HEK293 (cell line): Measurements from ENCODE around the gene ATP6V1D.

Experiments
- CTCF ChIA-PET: fragments of 350-600 bp; formaldehyde crosslinking; extraction: SDS; loops from one replicate; lab custom pipeline; 2021; ENCODE audit warnings: antibody characterized with exemption; lab: Yijun Ruan, JAX
- POLR2A ChIA-PET: fragments of 300-600 bp; formaldehyde crosslinking; extraction: SDS; loops from one replicate; lab custom pipeline; 2020; ENCODE audit warnings: antibody characterized with exemption, inconsistent platforms; lab: Yijun Ruan, JAX
- H3K27ac ChIP-seq: fragments of 200-500 bp; sonication (Bioruptor generic); 2 replicates; pipeline ENCODE4 v1.5.1; 2014; ENCODE audit warnings: low read depth, low read length, control low read depth, inconsistent platforms; ENCODE audit errors: extremely low read depth
- H3K36me3 ChIP-seq, 2 experiments: fragments of 200-500 bp in 1 of 2; sonication (Bioruptor generic) in 1 of 2; 1 replicate in 1 of 2; 2 replicates in 1 of 2; pipeline ENCODE4 v1.5.1; 2014 to 2017; ENCODE audit warnings: inconsistent platforms in 2 of 2, low read length in 2 of 2; ENCODE audit not compliant: control insufficient read depth in 2 of 2, insufficient read depth in 1 of 2
- H3K4me1 ChIP-seq: fragments of 200-500 bp; sonication (Bioruptor generic); 2 replicates; pipeline ENCODE4 v1.5.1; 2014; ENCODE audit warnings: mild to moderate bottlenecking, low read length, inconsistent platforms; ENCODE audit not compliant: control insufficient read depth, insufficient read depth
- H3K4me3 ChIP-seq: 2 replicates; pipeline ENCODE4 v1.5.1; 2011; ENCODE audit warnings: low read depth, mild to moderate bottlenecking, control low read depth, low read length, moderate library complexity
- H3K9me3 ChIP-seq: fragments of 200-500 bp; sonication (Bioruptor generic); 2 replicates; pipeline ENCODE4 v1.5.1; 2014; ENCODE audit warnings: low read depth, low read length, inconsistent platforms; ENCODE audit not compliant: control insufficient read depth, insufficient read depth
- CTCF ChIP-seq: fragments of 450-650 bp; formaldehyde crosslinking; IDR thresholded peaks from 2 replicates; pipeline ENCODE4 v1.5.1; 2016; ENCODE audit warnings: missing biosample characterization, missing genetic modification characterization
- FEZF1 ChIP-seq: fragments of 450-650 bp; formaldehyde crosslinking; IDR thresholded peaks from 2 replicates; pipeline ENCODE4 v1.5.1; 2016; ENCODE audit warnings: missing biosample characterization, missing genetic modification characterization
- KLF16 ChIP-seq: fragments of 450-650 bp; formaldehyde crosslinking; IDR thresholded peaks from 2 replicates; pipeline ENCODE4 v1.5.1; 2017; ENCODE audit warnings: missing biosample characterization, missing genetic modification characterization
- PBX3 ChIP-seq: sonication (generic); formaldehyde crosslinking; IDR thresholded peaks from 2 replicates; pipeline ENCODE4 v1.8.1; 2022; ENCODE audit warnings: mild to moderate bottlenecking, moderate library complexity, missing genetic modification reagents
- REST ChIP-seq: fragments of 450-650 bp; formaldehyde crosslinking; IDR thresholded peaks from 2 replicates; pipeline ENCODE4 v1.5.1; 2016; ENCODE audit warnings: missing biosample characterization, missing genetic modification characterization
- SCRT2 ChIP-seq: fragments of 450-650 bp; formaldehyde crosslinking; IDR thresholded peaks from 2 replicates; pipeline ENCODE4 v1.5.1; 2016; ENCODE audit warnings: missing biosample characterization, missing genetic modification characterization
- SETDB1 ChIP-seq: IDR thresholded peaks from one replicate; pipeline ENCODE4 v1.6.1; 2017; ENCODE audit warnings: mild to moderate bottlenecking, low read length, moderate library complexity, mixed read lengths; ENCODE audit not compliant: insufficient read length
- ZBTB1 ChIP-seq: fragments of 450-650 bp; formaldehyde crosslinking; IDR thresholded peaks from 2 replicates; pipeline ENCODE4 v1.5.1; 2016; ENCODE audit warnings: missing biosample characterization, missing genetic modification characterization
- ZBTB17 ChIP-seq: fragments of 450-650 bp; formaldehyde crosslinking; IDR thresholded peaks from 2 replicates; pipeline ENCODE4 v1.5.1; 2016; ENCODE audit warnings: missing biosample characterization, missing genetic modification characterization
- ZFP41 ChIP-seq: fragments of 450-650 bp; formaldehyde crosslinking; IDR thresholded peaks from 2 replicates; pipeline ENCODE4 v1.5.1; 2016; ENCODE audit warnings: missing biosample characterization, missing genetic modification characterization, borderline replicate concordance
- ZNF112 ChIP-seq: fragments of 450-650 bp; formaldehyde crosslinking; IDR thresholded peaks from 2 replicates; pipeline ENCODE4 v1.5.0; 2017; ENCODE audit warnings: missing biosample characterization, missing genetic modification characterization
- ZNF157 ChIP-seq: fragments of 450-650 bp; formaldehyde crosslinking; IDR thresholded peaks from 2 replicates; pipeline ENCODE4 v1.5.1; 2016; ENCODE audit warnings: missing biosample characterization, missing genetic modification characterization
- ZNF19 ChIP-seq: fragments of 450-650 bp; formaldehyde crosslinking; IDR thresholded peaks from 2 replicates; pipeline ENCODE4; 2016; ENCODE audit warnings: missing biosample characterization, missing genetic modification characterization, low read depth
- ZNF239 ChIP-seq: fragments of 450-650 bp; formaldehyde crosslinking; IDR thresholded peaks from 2 replicates; pipeline ENCODE4 v1.5.1; 2016; ENCODE audit warnings: missing biosample characterization, missing genetic modification characterization
- ZNF280D ChIP-seq: fragments of 450-650 bp; formaldehyde crosslinking; IDR thresholded peaks from 2 replicates; pipeline ENCODE4 v1.5.1; 2016; ENCODE audit warnings: missing biosample characterization, missing genetic modification characterization
- ZNF341 ChIP-seq: fragments of 450-650 bp; formaldehyde crosslinking; IDR thresholded peaks from 2 replicates; pipeline ENCODE4; 2016; ENCODE audit warnings: low read depth, missing biosample characterization, missing genetic modification characterization
- ZNF391 ChIP-seq: fragments of 450-650 bp; formaldehyde crosslinking; IDR thresholded peaks from 2 replicates; pipeline ENCODE4 v1.5.1; 2016; ENCODE audit warnings: low read depth, missing biosample characterization, missing genetic modification characterization, borderline replicate concordance
- ZNF416 ChIP-seq: fragments of 450-650 bp; formaldehyde crosslinking; IDR thresholded peaks from 2 replicates; pipeline ENCODE4 v1.5.1; 2016; ENCODE audit warnings: missing biosample characterization, missing genetic modification characterization
- ZNF558 ChIP-seq: fragments of 450-650 bp; formaldehyde crosslinking; IDR thresholded peaks from 2 replicates; pipeline ENCODE4 v1.5.1; 2016; ENCODE audit warnings: missing biosample characterization, missing genetic modification characterization
- ZNF560 ChIP-seq: fragments of 450-650 bp; formaldehyde crosslinking; IDR thresholded peaks from 2 replicates; pipeline ENCODE4 v1.5.1; 2017; ENCODE audit warnings: missing biosample characterization, missing genetic modification characterization, borderline replicate concordance
- ZNF596 ChIP-seq: fragments of 450-650 bp; IDR thresholded peaks from 2 replicates; pipeline ENCODE4 v1.5.0; 2018; ENCODE audit warnings: missing biosample characterization, mild to moderate bottlenecking, missing genetic modification characterization, moderate library complexity
- ZNF776 ChIP-seq: fragments of 450-650 bp; formaldehyde crosslinking; IDR thresholded peaks from 2 replicates; pipeline ENCODE4 v1.5.0; 2017; ENCODE audit warnings: missing biosample characterization, missing genetic modification characterization, borderline replicate concordance
- ZNF843 ChIP-seq: fragments of 450-650 bp; formaldehyde crosslinking; IDR thresholded peaks from 2 replicates; pipeline ENCODE4 v1.5.1; 2016; ENCODE audit warnings: missing biosample characterization, missing genetic modification characterization
- ZSCAN30 ChIP-seq: fragments of 450-650 bp; IDR thresholded peaks from 2 replicates; pipeline ENCODE4 v1.5.1; 2018; ENCODE audit warnings: missing biosample characterization, mild to moderate bottlenecking, missing genetic modification characterization, moderate library complexity

ATP6V1D gene

DNA sequence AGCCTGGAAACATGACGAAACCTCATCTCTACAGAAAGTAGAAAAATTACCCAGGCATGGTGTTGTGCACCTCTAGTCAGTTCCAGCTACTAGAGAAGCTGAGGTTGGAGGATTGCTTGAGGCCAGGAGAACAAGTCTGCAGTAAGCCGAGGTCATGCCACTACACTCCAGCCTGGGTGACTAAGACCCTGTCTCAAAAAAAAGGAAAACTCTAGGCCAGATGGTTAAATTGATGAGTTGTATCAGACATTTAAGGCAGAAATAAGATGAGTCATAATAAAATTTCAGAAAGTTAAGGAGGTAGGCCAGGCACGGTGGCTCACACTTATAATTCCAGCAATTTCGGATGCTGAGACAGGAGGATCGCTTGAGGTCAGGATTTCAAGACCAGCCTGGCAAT lies 11.2 kb upstream of the ATP6V1D start (continued):
- TF ChIP-seq CTCF (tag by site-specific recombination) = no peak
- TF ChIP-seq ZNF112 (tag by site-specific recombination) = no peak
- no peak for TF ChIP-seq ZNF558 (tag by site-specific recombination)
- TF ChIP-seq ZNF19 (tag by site-specific recombination) = no peak
- no peak for TF ChIP-seq SCRT2 (tag by site-specific recombination)

GRCh38 chr14:67365476-67365875 lies 5.9 kb upstream of the ATP6V1D start:
- Histone ChIP-seq H3K27ac (no peak overlapping the region), H3K4me1 (peaks cover 3% of the 10 kb centered on the region; the same call in 1 of the 2 replicates)
- no peak for TF ChIP-seq ZNF843
- no peak for TF ChIP-seq PBX3 (CRISPR knock-in tag)
- no peak for TF ChIP-seq ZNF596 (tag by site-specific recombination)
- no peak for TF ChIP-seq ZNF416 (tag by site-specific recombination)
- TF ChIP-seq KLF16 = no peak
- TF ChIP-seq ZNF341 (tag by site-specific recombination) = no peak
- TF ChIP-seq ZBTB1 (tag by site-specific recombination) = no peak
- TF ChIP-seq SCRT2 (tag by site-specific recombination) = no peak
- TF ChIP-seq ZNF391 = no peak
- no peak for TF ChIP-seq ZNF280D (tag by site-specific recombination)
- TF ChIP-seq, all 188 proteins: peak for 0
- Histone ChIP-seq H3K36me3 (peaks cover 62 to 79% of the 10 kb centered on the region in 2 experiments), H3K9me3 (no peaks in the 10 kb centered on the region), H3K4me3 (no peak overlapping the region)
- CTCF ChIA-PET = no interaction called here
- POLR2A ChIA-PET = no interaction called here

GRCh38 chr14:67360470-67361206 lies 1.0 kb upstream of the ATP6V1D start:
- H3K4me1 ChIP-seq = peaks cover 11% of the 10 kb centered on the region
- peaks cover 22 to 43% of the 10 kb centered on the region in 2 experiments for H3K36me3 ChIP-seq
- ChIA-PET CTCF (interaction anchor here (0.7 to 1.9 kb wide), 20 partner anchors 9 to 841 kb away, joined by 3 to 11 read pairs (median 3); no protein-coding TSS in a partner anchor), POLR2A (interaction anchor here (1.1 to 1.7 kb wide), 5 partner anchors 8 to 334 kb away, joined by 3 to 8 read pairs (median 7); partner anchors contain the start of genes PLEK2 and RDH11)
- H3K9me3 ChIP-seq = no peaks in the 10 kb centered on the region
- peak overlapping the region; percentile 87 for H3K4me3 ChIP-seq
- H3K27ac ChIP-seq = peak overlapping the region; percentile 88
- TF ChIP-seq ZNF157 (tag by site-specific recombination) (no peak), ZNF776 (tag by site-specific recombination) (no peak), ZNF239 (tag by site-specific recombination) (no peak), ZNF560 (no peak), FEZF1 (tag by site-specific recombination) (no peak), REST (tag by site-specific recombination) (peak; percentile 95), SETDB1 (no peak), ZFP41 (tag by site-specific recombination) (no peak), ZNF341 (tag by site-specific recombination) (no peak), ZSCAN30 (no peak), ZBTB17 (peak; percentile 82; the same call in 1 of the 2 replicates)
